Liver (tissue), 9 donors: ENCODE data around the gene NTNG1. TPM values are rescaled to one million over a fixed set of nuclear protein-coding genes. Genes with fewer than 3 reads are reported as not detected.

Experiments
- DNase-seq: peaks from one replicate; pipeline ENCODE4 v3.0.0-alpha.2; 2017; ENCODE audit warnings: low spot score
- H3K27ac ChIP-seq, 2 donors: one replicate each; pipeline ENCODE4 v1.7.0; 2013; ENCODE audit warnings: inconsistent platforms in 2 of 2, low read length in 2 of 2, control low read depth in 1 of 2, low read depth in 1 of 2, mild to moderate bottlenecking in 1 of 2
- H3K27me3 ChIP-seq, 4 donors: one replicate each; pipeline versions ENCODE4 v1.6.1 to v1.7.0; 2013; ENCODE audit warnings: low read length in 3 of 4, inconsistent platforms in 1 of 4, mild to moderate bottlenecking in 1 of 4, moderate library complexity in 1 of 4; ENCODE audit not compliant: control insufficient read depth in 4 of 4, insufficient read depth in 4 of 4
- H3K36me3 ChIP-seq, 4 donors: one replicate each; pipeline versions ENCODE4 v1.6.1 to v1.7.0; 2013; ENCODE audit warnings: low read length in 3 of 4, mild to moderate bottlenecking in 3 of 4, low read depth in 1 of 4, moderate library complexity in 1 of 4; ENCODE audit not compliant: control insufficient read depth in 4 of 4, insufficient read depth in 3 of 4
- H3K4me1 ChIP-seq, 4 donors: one replicate each; pipeline versions ENCODE4 v1.6.1 to v1.7.0; 2013; ENCODE audit warnings: low read length in 3 of 4, mild to moderate bottlenecking in 3 of 4, moderate library complexity in 1 of 4; ENCODE audit not compliant: control insufficient read depth in 4 of 4, insufficient read depth in 4 of 4
- H3K4me3 ChIP-seq, 3 donors: one replicate each; pipeline versions ENCODE4 v1.6.1 to v1.7.0; 2013; ENCODE audit warnings: low read length in 3 of 3, control low read depth in 1 of 3, low read depth in 1 of 3, mild to moderate bottlenecking in 1 of 3
- H3K9ac ChIP-seq, 2 donors: one replicate each; pipeline ENCODE4 v1.7.0; 2013; ENCODE audit warnings: low read length in 2 of 2, mild to moderate bottlenecking in 2 of 2, moderate library complexity in 2 of 2, control low read depth in 1 of 2, low read depth in 1 of 2
- H3K9me3 ChIP-seq, 4 donors: one replicate each; pipeline versions ENCODE4 v1.6.1 to v1.7.0; 2013; ENCODE audit warnings: low read length in 3 of 4; ENCODE audit not compliant: control insufficient read depth in 4 of 4
- CTCF ChIP-seq: fragments of 150-350 bp; IDR thresholded peaks from 2 replicates; pipeline ENCODE4 v1.5.1; 2017; ENCODE audit warnings: improper control_type of control experiment, low read depth, low read length; ENCODE audit not compliant: missing input control
- EGR1 ChIP-seq, 2 donors: IDR thresholded peaks; 2 replicates each; pipeline ENCODE4 v1.6.1; 2016 to 2018; ENCODE audit warnings: antibody characterized with exemption in 2 of 2, low read depth in 2 of 2
- FOXA1 ChIP-seq: IDR thresholded peaks from 2 replicates; pipeline ENCODE4 v1.6.1; 2016; ENCODE audit warnings: antibody characterized with exemption
- FOXA2 ChIP-seq: IDR thresholded peaks from 2 replicates; pipeline ENCODE4 v1.6.1; 2016; ENCODE audit warnings: antibody characterized with exemption
- HNF4G ChIP-seq: IDR thresholded peaks from 2 replicates; pipeline ENCODE4 v1.6.1; 2016; ENCODE audit warnings: antibody characterized with exemption
- JUND ChIP-seq, 2 donors: IDR thresholded peaks; 2 replicates each; pipeline ENCODE4 v1.6.1; 2016; ENCODE audit warnings: antibody characterized with exemption in 2 of 2
- NR2F2 ChIP-seq: IDR thresholded peaks from 2 replicates; pipeline ENCODE4 v1.6.1; 2016; ENCODE audit warnings: antibody characterized with exemption
- REST ChIP-seq: IDR thresholded peaks from 2 replicates; pipeline ENCODE4 v1.6.1; 2016; ENCODE audit warnings: antibody characterized with exemption, mild to moderate bottlenecking
- RXRA ChIP-seq, 2 donors: IDR thresholded peaks; 2 replicates each; pipeline ENCODE4 v1.6.1; 2017 to 2018; ENCODE audit warnings: antibody characterized with exemption in 2 of 2, mild to moderate bottlenecking in 1 of 2
- SP1 ChIP-seq: IDR thresholded peaks from 2 replicates; pipeline ENCODE4 v1.6.1; 2018; ENCODE audit warnings: antibody characterized with exemption, mild to moderate bottlenecking
- YY1 ChIP-seq: IDR thresholded peaks from 2 replicates; pipeline ENCODE4 v1.6.1; 2016; ENCODE audit warnings: antibody characterized with exemption, mild to moderate bottlenecking
- WGBS: extraction: QIAGEN DNeasy Blood & Tissue Kit; methylation state at CpG from one replicate; pipeline ENCODE4 v1.1.7; 2013; 5-methylcytosine and 5-hydroxymethylcytosine counted together
- polyA plus RNA-seq, 2 donors: library from polyadenylated mRNA; stranded (reverse) in 1 of 2; unstranded in 1 of 2; fragments of 200-250 nt in 1 of 2; fragments of >200 nt in 1 of 2; fragmentation: Nextera tagmentation in 1 of 2; extraction: Ambion mirVana in 1 of 2; gene quantifications; one replicate each; pipeline versions ENCODE4 v1.2.1 to v1.2.3, GENCODE V29; 2013 to 2015
- total RNA-seq, 2 donors: library from RNA; depleted of rRNA; stranded (reverse); fragments of >200 nt; gene quantifications; one replicate each; pipeline ENCODE4 v1.2.3, GENCODE V29; 2014
- TF ChIP-seq, protein P1 (sequence below): IDR thresholded peaks from 2 replicates; pipeline ENCODE4 v1.6.1; 2016; ENCODE audit warnings: antibody characterized with exemption
- donor health status: healthy.
- donor health status: healthy.
- donor health status: healthy.
- donor health status: healthy.
- donor health status: healthy.

The NTNG1 gene
- total and polyA plus RNA-seq, 4 donors = under 0.01 TPM; not detected in 2

- 86% methylated on average over 1 of the region's 1 CpG for WGBS
- DNase-seq = no peak
- no peaks in the 10 kb centered on the region for H3K9me3 ChIP-seq
- no peak overlapping the region for H3K9ac ChIP-seq
- H3K4me1 ChIP-seq = peaks cover 0 to 13% (median 8%) of the 10 kb centered on the region in 4 donors
- H3K27ac ChIP-seq = no peak overlapping the region
- no peaks in the 10 kb centered on the region for H3K36me3 ChIP-seq
- no peak overlapping the region for H3K4me3 ChIP-seq
- no peaks in the 10 kb centered on the region for H3K27me3 ChIP-seq
- no peak for TF ChIP-seq REST
Observed at GRCh38 chr1:107194380-107194779, 53.5 kb downstream of the NTNG1 start.

- H3K9ac ChIP-seq = no peak overlapping the region
- H3K27ac ChIP-seq = no peak overlapping the region
- WGBS = 81% methylated on average over 1 of the region's 1 CpG
- H3K9me3 ChIP-seq = no peaks in the 10 kb centered on the region
- DNase-seq = no peak
- H3K36me3 ChIP-seq = no peaks in the 10 kb centered on the region
- no peaks in the 10 kb centered on the region for H3K27me3 ChIP-seq
- TF ChIP-seq SP1 = no peak
- no peak for TF ChIP-seq FOXA1
- no peak for TF ChIP-seq EGR1 (IDR thresholded peaks at IDR 0.05; ENCODE audit: low read depth in 2 of 2)
- TF ChIP-seq YY1 = no peak
- no peak for TF ChIP-seq HNF4G
- TF ChIP-seq, protein P1, sequence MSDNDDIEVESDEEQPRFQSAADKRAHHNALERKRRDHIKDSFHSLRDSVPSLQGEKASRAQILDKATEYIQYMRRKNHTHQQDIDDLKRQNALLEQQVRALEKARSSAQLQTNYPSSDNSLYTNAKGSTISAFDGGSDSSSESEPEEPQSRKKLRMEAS = no peak
- TF ChIP-seq CTCF = no peak
- TF ChIP-seq RXRA (IDR thresholded peaks at IDR 0.05) = no peak
- no peak for TF ChIP-seq JUND (IDR thresholded peaks at IDR 0.05)
- TF ChIP-seq REST = no peak
- no peak for TF ChIP-seq NR2F2
- no peak for TF ChIP-seq FOXA2
- H3K4me1 ChIP-seq = peaks cover 0 to 13% (median 8%) of the 10 kb centered on the region in 4 donors
- no peak overlapping the region for H3K4me3 ChIP-seq
Observed at GRCh38 chr1:107195476-107195875, 54.6 kb downstream of the NTNG1 start.
